Peyer's patch (tissue), 4 donors: Measurements from ENCODE around the gene SLC9A8.

ENCODE experiments used
- POLR2A ChIP-seq, 2 donors: fragments of 450-650 bp; IDR thresholded peaks; one replicate each; pipeline ENCODE4 v1.5.1; 2017; ENCODE audit warnings: antibody characterized with exemption in 2 of 2, mild to moderate bottlenecking in 2 of 2, moderate library complexity in 2 of 2
- TF ChIP-seq, protein P1 (sequence below), 6 experiments: fragments of 450-650 bp in 4 of 6; fragments of 200-600 bp in 2 of 6; sonication (generic) in 1 of 6; IDR thresholded peaks; one replicate each; pipeline ENCODE4 v1.5.1; 2017 to 2019; ENCODE audit warnings: antibody characterized with exemption in 6 of 6, mild to moderate bottlenecking in 3 of 6, moderate library complexity in 1 of 6

- TF ChIP-seq, protein P1, sequence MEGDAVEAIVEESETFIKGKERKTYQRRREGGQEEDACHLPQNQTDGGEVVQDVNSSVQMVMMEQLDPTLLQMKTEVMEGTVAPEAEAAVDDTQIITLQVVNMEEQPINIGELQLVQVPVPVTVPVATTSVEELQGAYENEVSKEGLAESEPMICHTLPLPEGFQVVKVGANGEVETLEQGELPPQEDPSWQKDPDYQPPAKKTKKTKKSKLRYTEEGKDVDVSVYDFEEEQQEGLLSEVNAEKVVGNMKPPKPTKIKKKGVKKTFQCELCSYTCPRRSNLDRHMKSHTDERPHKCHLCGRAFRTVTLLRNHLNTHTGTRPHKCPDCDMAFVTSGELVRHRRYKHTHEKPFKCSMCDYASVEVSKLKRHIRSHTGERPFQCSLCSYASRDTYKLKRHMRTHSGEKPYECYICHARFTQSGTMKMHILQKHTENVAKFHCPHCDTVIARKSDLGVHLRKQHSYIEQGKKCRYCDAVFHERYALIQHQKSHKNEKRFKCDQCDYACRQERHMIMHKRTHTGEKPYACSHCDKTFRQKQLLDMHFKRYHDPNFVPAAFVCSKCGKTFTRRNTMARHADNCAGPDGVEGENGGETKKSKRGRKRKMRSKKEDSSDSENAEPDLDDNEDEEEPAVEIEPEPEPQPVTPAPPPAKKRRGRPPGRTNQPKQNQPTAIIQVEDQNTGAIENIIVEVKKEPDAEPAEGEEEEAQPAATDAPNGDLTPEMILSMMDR (IDR thresholded peaks at IDR 0.05) = no peak
- TF ChIP-seq POLR2A (IDR thresholded peaks at IDR 0.05) = no peak
Observed at GRCh38 chr20:49784291-49784690, 28.3 kb upstream of the SLC9A8 start.
